CD4-positive, CD25-positive, alpha-beta regulatory T cell (primary cell): ENCODE measurements around the gene PDGFD. TPM values are rescaled to one million over a fixed set of nuclear protein-coding genes. Genes with fewer than 3 reads are reported as not detected.

Experiments used
- ATAC-seq, 2 donors: fragments of 150-1000 bp; cut with Tn5 transposase; one replicate each; pipeline ENCODE4 v1.10.0; 2021; ENCODE audit warnings: low read depth in 2 of 2, moderate number of reproducible peaks in 2 of 2, moderate library complexity in 1 of 2
- DNase-seq, 3 donors: peaks; one replicate each; pipeline versions ENCODE4 v3.0.0 to v3.0.0-alpha.2; 2012 to 2022; ENCODE audit warnings: mixed read lengths in 1 of 3
- H3K27ac ChIP-seq: one replicate; pipeline ENCODE4 v1.7.0; 2013; ENCODE audit warnings: mild to moderate bottlenecking, low read length; ENCODE audit not compliant: insufficient read depth, poor library complexity, severe bottlenecking
- H3K27me3 ChIP-seq: one replicate; pipeline ENCODE4 v1.7.0; 2013; ENCODE audit warnings: low read length; ENCODE audit not compliant: control insufficient read depth, insufficient read depth
- H3K36me3 ChIP-seq: one replicate; pipeline ENCODE4 v1.7.0; 2013; ENCODE audit warnings: mild to moderate bottlenecking, low read length, moderate library complexity; ENCODE audit not compliant: control insufficient read depth, insufficient read depth
- H3K4me1 ChIP-seq: 2 replicates; pipeline ENCODE4 v1.7.0; 2013; ENCODE audit warnings: mild to moderate bottlenecking, low read length; ENCODE audit not compliant: insufficient read depth, control insufficient read depth, poor library complexity, severe bottlenecking
- H3K4me3 ChIP-seq: one replicate; pipeline ENCODE4 v1.7.0; 2013; ENCODE audit warnings: low read depth, mild to moderate bottlenecking, low read length, moderate library complexity
- H3K9me3 ChIP-seq, 2 experiments: 1 replicate in 1 of 2; 2 replicates in 1 of 2; pipeline ENCODE4 v1.7.0; 2013; ENCODE audit warnings: low read length in 2 of 2, mild to moderate bottlenecking in 1 of 2, moderate library complexity in 1 of 2; ENCODE audit not compliant: control insufficient read depth in 2 of 2
- H3K27ac Mint-ChIP-seq, 3 donors: one replicate each; pipeline ENCODE4 v1.8.0; 2020 to 2022; ENCODE audit warnings: mild to moderate bottlenecking in 3 of 3, mixed read lengths in 3 of 3, moderate library complexity in 2 of 3
- H3K27me3 Mint-ChIP-seq: one replicate; pipeline ENCODE4 v1.8.0; 2022; ENCODE audit warnings: mild to moderate bottlenecking, mixed read lengths
- H3K36me3 Mint-ChIP-seq: one replicate; pipeline ENCODE4 v1.8.0; 2020; ENCODE audit warnings: mixed read lengths
- H3K4me1 Mint-ChIP-seq, 4 donors: one replicate each; pipeline ENCODE4 v1.8.0; 2020 to 2022; ENCODE audit warnings: mixed read lengths in 4 of 4, mild to moderate bottlenecking in 1 of 4
- H3K4me3 Mint-ChIP-seq, 4 donors: one replicate each; pipeline ENCODE4 v1.8.0; 2020 to 2022; ENCODE audit warnings: mild to moderate bottlenecking in 4 of 4, mixed read lengths in 4 of 4, moderate library complexity in 3 of 4
- H3K9me3 Mint-ChIP-seq, 7 donors: one replicate each; pipeline ENCODE4 v1.8.0; 2020 to 2022; ENCODE audit warnings: mixed read lengths in 7 of 7, mild to moderate bottlenecking in 3 of 7, moderate library complexity in 2 of 7
- polyA plus RNA-seq, 4 donors: library from polyadenylated mRNA; unstranded; fragments of 300-500 nt; fragmentation: Illumina TruSeq; gene quantifications; one replicate each; pipeline ENCODE4 v1.2.3, GENCODE V29; 2021
- total RNA-seq: library from RNA; stranded (reverse); gene quantifications from one replicate; pipeline ENCODE4 v1.2.3, GENCODE V29; 2022

Gene PDGFD
- total and polyA plus RNA-seq, 5 donors from 2014 or later, result 0.05 TPM; not detected in 4

- H3K9me3 ChIP-seq, result no peaks in the 10 kb centered on the region
- Mint-ChIP-seq H3K4me1 (no peaks in the 10 kb centered on the region), H3K9me3 (peaks cover 0 to 5% (median 1%) of the 10 kb centered on the region in 7 donors), H3K36me3 (no peaks in the 10 kb centered on the region), H3K27ac (no peak overlapping the region), H3K27me3 (peaks cover 5% of the 10 kb centered on the region), H3K4me3 (no peak overlapping the region)
- H3K4me3 ChIP-seq, result no peak overlapping the region
- ATAC-seq (no peak), DNase-seq (no peak)
- no peaks in the 10 kb centered on the region for H3K36me3 ChIP-seq
- H3K27me3 ChIP-seq, result no peaks in the 10 kb centered on the region
- H3K27ac ChIP-seq, result no peak overlapping the region
- H3K4me1 ChIP-seq, result no peaks in the 10 kb centered on the region
Observed at GRCh38 chr11:103972013-103972412, 191.9 kb downstream of the PDGFD start.

GRCh38 chr11:103970701-103971249, 193.2 kb downstream of the PDGFD start:
- Mint-ChIP-seq H3K27me3 (peaks cover 5% of the 10 kb centered on the region), H3K36me3 (no peaks in the 10 kb centered on the region), H3K4me1 (no peaks in the 10 kb centered on the region), H3K4me3 (no peak overlapping the region), H3K27ac (no peak overlapping the region), H3K9me3 (peaks cover 0 to 5% (median 1%) of the 10 kb centered on the region in 7 donors)
- H3K27me3 ChIP-seq, result no peaks in the 10 kb centered on the region
- H3K36me3 ChIP-seq, result no peaks in the 10 kb centered on the region
- DNase-seq (no peak), ATAC-seq (no peak)
- H3K9me3 ChIP-seq, result no peaks in the 10 kb centered on the region
- H3K4me3 ChIP-seq, result no peak overlapping the region
- H3K27ac ChIP-seq, result no peak overlapping the region
- H3K4me1 ChIP-seq, result no peaks in the 10 kb centered on the region

GRCh38 chr11:103968685-103969084, 195.3 kb downstream of the PDGFD start:
- H3K4me3 Mint-ChIP-seq, result no peak overlapping the region
- no peaks in the 10 kb centered on the region for H3K4me1 Mint-ChIP-seq
- H3K9me3 ChIP-seq, result no peaks in the 10 kb centered on the region
- H3K36me3 ChIP-seq, result no peaks in the 10 kb centered on the region
- H3K4me1 ChIP-seq, result no peaks in the 10 kb centered on the region
- H3K4me3 ChIP-seq, result no peak overlapping the region
- peaks cover 0 to 5% (median 1%) of the 10 kb centered on the region in 7 donors for H3K9me3 Mint-ChIP-seq
- H3K27me3 ChIP-seq, result no peaks in the 10 kb centered on the region
- ATAC-seq (no peak), DNase-seq (no peak)
- no peaks in the 10 kb centered on the region for H3K36me3 Mint-ChIP-seq
- H3K27me3 Mint-ChIP-seq, result peaks cover 5% of the 10 kb centered on the region
- no peak overlapping the region for H3K27ac ChIP-seq
- no peak overlapping the region for H3K27ac Mint-ChIP-seq

GRCh38 chr11:103967985-103968384, 196.0 kb downstream of the PDGFD start:
- Histone ChIP-seq H3K27me3 (no peaks in the 10 kb centered on the region), H3K36me3 (no peaks in the 10 kb centered on the region), H3K4me1 (no peaks in the 10 kb centered on the region), H3K27ac (no peak overlapping the region), H3K4me3 (no peak overlapping the region), H3K9me3 (no peaks in the 10 kb centered on the region)
- Mint-ChIP-seq H3K4me3 (peak overlapping the region in 1 of 4 donors; percentile 48), H3K9me3 (peaks cover 0 to 5% (median 1%) of the 10 kb centered on the region in 7 donors), H3K36me3 (no peaks in the 10 kb centered on the region), H3K4me1 (no peaks in the 10 kb centered on the region), H3K27me3 (peaks cover 5% of the 10 kb centered on the region), H3K27ac (no peak overlapping the region)
- DNase-seq, result no peak
- no peak for ATAC-seq

DNA sequence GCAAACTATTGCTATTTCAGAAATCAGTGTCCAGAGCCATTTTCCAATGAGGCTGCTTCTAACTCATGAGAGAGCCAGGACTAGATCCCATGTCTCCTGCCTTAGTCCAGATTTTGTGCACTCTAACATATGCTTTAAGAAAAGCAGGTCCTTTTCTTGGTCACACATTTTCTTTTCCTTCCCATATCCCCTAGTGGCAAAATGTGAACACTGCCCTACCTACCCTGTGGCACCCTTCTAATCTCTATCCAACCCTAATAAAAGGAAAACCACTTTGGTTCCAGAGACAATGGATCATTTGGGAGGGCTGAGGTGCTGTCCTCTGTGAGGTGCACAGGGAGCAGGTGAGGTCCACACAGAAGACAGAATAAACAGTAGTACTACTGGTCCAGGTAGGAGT, 199.6 kb downstream of the PDGFD start:
- Mint-ChIP-seq H3K27me3 (peaks cover 5% of the 10 kb centered on the region), H3K4me3 (no peak overlapping the region), H3K4me1 (peaks cover 0 to 2% (median 0%) of the 10 kb centered on the region in 4 donors), H3K36me3 (no peaks in the 10 kb centered on the region), H3K9me3 (peaks cover 0 to 5% (median 1%) of the 10 kb centered on the region in 7 donors), H3K27ac (no peak overlapping the region)
- ATAC-seq (no peak), DNase-seq (no peak)
- H3K27ac ChIP-seq, result no peak overlapping the region
- no peak overlapping the region for H3K4me3 ChIP-seq
- H3K9me3 ChIP-seq, result no peaks in the 10 kb centered on the region
- H3K4me1 ChIP-seq, result no peaks in the 10 kb centered on the region
- no peaks in the 10 kb centered on the region for H3K27me3 ChIP-seq
- H3K36me3 ChIP-seq, result no peaks in the 10 kb centered on the region

DNA sequence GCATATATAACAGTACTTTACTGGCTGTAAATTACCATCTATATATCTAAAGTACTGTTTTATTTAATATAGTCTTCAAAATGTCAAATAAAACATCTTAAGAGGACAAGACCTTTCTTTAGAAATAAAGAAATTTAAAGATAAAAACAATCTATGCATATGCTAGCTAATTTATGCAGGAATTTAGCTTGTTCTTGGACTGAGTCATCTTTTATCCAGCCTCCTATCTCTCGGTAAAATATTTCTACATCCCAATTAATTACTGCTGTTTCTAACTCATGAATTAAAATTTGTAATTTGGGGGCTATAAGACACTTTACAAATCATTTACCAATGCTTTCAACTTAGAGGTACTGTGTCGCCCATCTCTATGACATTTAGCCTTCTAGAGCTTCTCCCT, 200.3 kb downstream of the PDGFD start:
- Mint-ChIP-seq H3K4me3 (no peak overlapping the region), H3K36me3 (no peaks in the 10 kb centered on the region), H3K27me3 (peaks cover 5% of the 10 kb centered on the region), H3K9me3 (peaks cover 0 to 5% (median 1%) of the 10 kb centered on the region in 7 donors), H3K27ac (no peak overlapping the region), H3K4me1 (peaks cover 0 to 7% (median under 1%) of the 10 kb centered on the region in 4 donors)
- no peaks in the 10 kb centered on the region for H3K36me3 ChIP-seq
- no peaks in the 10 kb centered on the region for H3K27me3 ChIP-seq
- no peak overlapping the region for H3K27ac ChIP-seq
- no peak for DNase-seq
- no peaks in the 10 kb centered on the region for H3K9me3 ChIP-seq
- no peak overlapping the region for H3K4me3 ChIP-seq
- no peaks in the 10 kb centered on the region for H3K4me1 ChIP-seq
- no peak for ATAC-seq

DNA sequence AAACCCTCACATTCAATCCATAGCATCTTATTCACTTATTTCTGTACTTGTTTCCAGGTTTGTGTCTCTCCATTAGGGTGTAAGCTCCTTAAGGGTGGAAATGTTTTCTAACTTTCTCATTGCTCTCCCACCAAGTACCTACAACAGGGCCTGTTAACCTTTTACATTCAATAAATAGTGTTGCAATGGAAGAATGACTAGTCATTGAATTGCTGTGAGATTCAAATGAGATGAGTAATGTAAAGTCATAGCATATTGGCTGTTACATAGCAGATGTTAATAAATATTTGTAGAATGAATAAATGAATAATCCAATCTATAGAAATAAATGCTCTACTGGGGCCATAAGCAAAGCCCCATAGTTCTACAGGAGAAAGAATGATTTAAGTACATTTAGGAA, 202.9 kb downstream of the PDGFD start:
- Histone ChIP-seq H3K4me1 (no peaks in the 10 kb centered on the region), H3K9me3 (no peaks in the 10 kb centered on the region), H3K27me3 (no peaks in the 10 kb centered on the region), H3K36me3 (no peaks in the 10 kb centered on the region), H3K27ac (no peak overlapping the region), H3K4me3 (no peak overlapping the region)
- no peaks in the 10 kb centered on the region for H3K27me3 Mint-ChIP-seq
- no peak for DNase-seq
- H3K27ac Mint-ChIP-seq, result no peak overlapping the region
- H3K9me3 Mint-ChIP-seq, result peaks cover 0 to 5% (median 0%) of the 10 kb centered on the region in 7 donors
- no peak for ATAC-seq
- H3K4me1 Mint-ChIP-seq, result peaks cover 0 to 7% (median 4%) of the 10 kb centered on the region in 4 donors
- H3K4me3 Mint-ChIP-seq, result no peak overlapping the region
- H3K36me3 Mint-ChIP-seq, result no peaks in the 10 kb centered on the region

DNA sequence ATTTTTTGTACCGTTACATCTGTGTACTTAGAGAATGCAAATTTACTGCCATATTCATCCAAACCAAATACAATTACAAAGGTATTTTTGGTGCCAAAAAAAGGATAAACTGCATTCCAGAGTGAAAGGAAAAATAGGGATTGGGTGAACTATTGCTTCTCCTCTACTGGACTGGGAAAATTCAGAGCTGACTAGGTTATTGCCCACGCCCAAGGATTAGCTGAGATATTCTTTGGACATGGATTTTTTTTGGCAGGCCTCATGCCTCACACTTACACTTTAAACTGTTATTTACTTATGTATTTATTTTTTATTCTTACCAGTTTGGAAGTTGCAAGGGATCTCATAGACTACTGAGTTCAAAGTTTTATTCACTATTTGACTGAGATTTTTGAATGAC, 203.8 kb downstream of the PDGFD start:
- Mint-ChIP-seq H3K9me3 (peaks cover 0 to 5% (median 0%) of the 10 kb centered on the region in 7 donors), H3K27ac (no peak overlapping the region), H3K4me1 (peaks cover 0 to 7% (median 4%) of the 10 kb centered on the region in 4 donors), H3K27me3 (no peaks in the 10 kb centered on the region), H3K4me3 (no peak overlapping the region), H3K36me3 (no peaks in the 10 kb centered on the region)
- no peaks in the 10 kb centered on the region for H3K36me3 ChIP-seq
- ATAC-seq (no peak), DNase-seq (no peak)
- no peaks in the 10 kb centered on the region for H3K4me1 ChIP-seq
- H3K9me3 ChIP-seq, result no peaks in the 10 kb centered on the region
- H3K4me3 ChIP-seq, result no peak overlapping the region
- H3K27me3 ChIP-seq, result no peaks in the 10 kb centered on the region
- no peak overlapping the region for H3K27ac ChIP-seq
